Measurements from ENCODE around the gene VPS25.

GRCh38 chr17:42723636-42724035, 49.6 kb upstream of the VPS25 start:
- TF ChIP-seq, protein P1, sequence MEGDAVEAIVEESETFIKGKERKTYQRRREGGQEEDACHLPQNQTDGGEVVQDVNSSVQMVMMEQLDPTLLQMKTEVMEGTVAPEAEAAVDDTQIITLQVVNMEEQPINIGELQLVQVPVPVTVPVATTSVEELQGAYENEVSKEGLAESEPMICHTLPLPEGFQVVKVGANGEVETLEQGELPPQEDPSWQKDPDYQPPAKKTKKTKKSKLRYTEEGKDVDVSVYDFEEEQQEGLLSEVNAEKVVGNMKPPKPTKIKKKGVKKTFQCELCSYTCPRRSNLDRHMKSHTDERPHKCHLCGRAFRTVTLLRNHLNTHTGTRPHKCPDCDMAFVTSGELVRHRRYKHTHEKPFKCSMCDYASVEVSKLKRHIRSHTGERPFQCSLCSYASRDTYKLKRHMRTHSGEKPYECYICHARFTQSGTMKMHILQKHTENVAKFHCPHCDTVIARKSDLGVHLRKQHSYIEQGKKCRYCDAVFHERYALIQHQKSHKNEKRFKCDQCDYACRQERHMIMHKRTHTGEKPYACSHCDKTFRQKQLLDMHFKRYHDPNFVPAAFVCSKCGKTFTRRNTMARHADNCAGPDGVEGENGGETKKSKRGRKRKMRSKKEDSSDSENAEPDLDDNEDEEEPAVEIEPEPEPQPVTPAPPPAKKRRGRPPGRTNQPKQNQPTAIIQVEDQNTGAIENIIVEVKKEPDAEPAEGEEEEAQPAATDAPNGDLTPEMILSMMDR (IDR thresholded peaks at IDR 0.05), result no peak
- TF ChIP-seq POLR2A (IDR thresholded peaks at IDR 0.05), result no peak

Measured in body of pancreas (tissue), 4 donors.